ENCODE measurements around the gene CATSPER3. TPM values are rescaled to one million over a fixed set of nuclear protein-coding genes. Genes with fewer than 3 reads are reported as not detected.

Gene CATSPER3
- total RNA-seq, 2 experiments from 2014 or later, result 0.56 TPM; not detected in 1

GRCh38 chr5:134937526-134937925, 30.2 kb upstream of the CATSPER3 start:
- POLR2A ChIA-PET, result interaction anchor here (0.9 kb wide), 1 partner anchor 27 kb away, joined by 4 read pairs; no protein-coding TSS in a partner anchor

GRCh38 chr5:134938030-134938429, 29.7 kb upstream of the CATSPER3 start:
- no peak for TF ChIP-seq CTCF (IDR thresholded peaks at IDR 0.05)
- H3K36me3 ChIP-seq (ENCODE audit: insufficient read depth, low read length), result peaks cover 12% of the 10 kb centered on the region
- Mint-ChIP-seq H3K9me3 (no peaks in the 10 kb centered on the region), H3K27ac (no peak overlapping the region), H3K4me1 (ENCODE audit: low read depth) (no peaks in the 10 kb centered on the region), H3K4me3 (no peak overlapping the region), H3K36me3 (ENCODE audit: low read depth) (peaks cover 38% of the 10 kb centered on the region), H3K27me3 (no peaks in the 10 kb centered on the region)
- ATAC-seq (ENCODE audit: poor library complexity), result no peak
- no peak for DNase-seq
- intact Hi-C loops (cut with DNase I, micrococcal nuclease), result no loop called here
- H3K4me3 ChIP-seq (ENCODE audit: low read length), result no peak overlapping the region
- ChIA-PET CTCF (no interaction called here), POLR2A (no interaction called here)
- H3K4me1 ChIP-seq (ENCODE audit: insufficient read depth, low read length), result no peaks in the 10 kb centered on the region
- H3K9me3 ChIP-seq (ENCODE audit: control insufficient read depth in 1 of 2, insufficient read depth in 1 of 2, low read length in 2 of 2), result no peaks in the 10 kb centered on the region
- no peak overlapping the region for H3K27ac ChIP-seq (ENCODE audit: low read depth in 1 of 2, low read length in 2 of 2)
- no peaks in the 10 kb centered on the region for H3K27me3 ChIP-seq (ENCODE audit: control insufficient read depth in 1 of 2, insufficient read depth in 2 of 2, low read length in 2 of 2)

More at GRCh38 chr5:134937526-134937925, 30.2 kb upstream of the CATSPER3 start:
- Histone ChIP-seq H3K27ac (ENCODE audit: low read depth in 1 of 2, low read length in 2 of 2) (no peak overlapping the region), H3K9me3 (ENCODE audit: control insufficient read depth in 1 of 2, insufficient read depth in 1 of 2, low read length in 2 of 2) (no peaks in the 10 kb centered on the region), H3K36me3 (ENCODE audit: insufficient read depth, low read length) (peaks cover 15% of the 10 kb centered on the region), H3K27me3 (ENCODE audit: control insufficient read depth in 1 of 2, insufficient read depth in 2 of 2, low read length in 2 of 2) (no peaks in the 10 kb centered on the region), H3K4me3 (ENCODE audit: low read length) (no peak overlapping the region), H3K4me1 (ENCODE audit: insufficient read depth, low read length) (no peaks in the 10 kb centered on the region)
- Mint-ChIP-seq H3K4me1 (ENCODE audit: low read depth) (no peaks in the 10 kb centered on the region), H3K4me3 (no peak overlapping the region), H3K27me3 (no peaks in the 10 kb centered on the region), H3K9me3 (no peaks in the 10 kb centered on the region), H3K27ac (no peak overlapping the region), H3K36me3 (ENCODE audit: low read depth) (peaks cover 38% of the 10 kb centered on the region)
- CTCF ChIA-PET, result interaction anchor here (1.5 kb wide), 1 partner anchor 33 kb away, joined by 3 read pairs; the partner anchor contains the start of gene PCBD2
- intact Hi-C loops (cut with DNase I, micrococcal nuclease), result no loop called here
- ATAC-seq (ENCODE audit: poor library complexity) (no peak), DNase-seq (no peak)
- no peak for TF ChIP-seq CTCF (IDR thresholded peaks at IDR 0.05)

- POLR2A ChIA-PET, result no interaction called here
These were observed 28.2 kb upstream of the CATSPER3 start for GRCh38 chr5:134939500-134939899.

More at GRCh38 chr5:134939500-134939899, 28.2 kb upstream of the CATSPER3 start:
- no peak for ATAC-seq (ENCODE audit: poor library complexity)
- CTCF ChIA-PET, result no interaction called here
- Histone ChIP-seq H3K27ac (ENCODE audit: low read depth in 1 of 2, low read length in 2 of 2) (no peak overlapping the region), H3K9me3 (ENCODE audit: control insufficient read depth in 1 of 2, insufficient read depth in 1 of 2, low read length in 2 of 2) (no peaks in the 10 kb centered on the region), H3K36me3 (ENCODE audit: insufficient read depth, low read length) (peaks cover 12% of the 10 kb centered on the region), H3K4me1 (ENCODE audit: insufficient read depth, low read length) (no peaks in the 10 kb centered on the region), H3K27me3 (ENCODE audit: control insufficient read depth in 1 of 2, insufficient read depth in 2 of 2, low read length in 2 of 2) (no peaks in the 10 kb centered on the region), H3K4me3 (ENCODE audit: low read length) (no peak overlapping the region)
- TF ChIP-seq CTCF (IDR thresholded peaks at IDR 0.05), result no peak
- no peaks in the 10 kb centered on the region for H3K27me3 Mint-ChIP-seq
- no peak for DNase-seq
- no peak overlapping the region for H3K27ac Mint-ChIP-seq
- H3K4me3 Mint-ChIP-seq, result no peak overlapping the region
- H3K9me3 Mint-ChIP-seq, result no peaks in the 10 kb centered on the region
- intact Hi-C loops (cut with DNase I, micrococcal nuclease), result no loop called here
- no peaks in the 10 kb centered on the region for H3K4me1 Mint-ChIP-seq (ENCODE audit: low read depth)
- peaks cover 35% of the 10 kb centered on the region for H3K36me3 Mint-ChIP-seq (ENCODE audit: low read depth)

All from CD4-positive, alpha-beta T cell (primary cell).